Natural killer cell (primary cell): ENCODE measurements around the gene TRAF7. TPM values are rescaled to one million over a fixed set of nuclear protein-coding genes. Genes with fewer than 3 reads are reported as not detected.
A peak's percentile ranks its signal among the peaks of the same experiment; 100 is the strongest.

Source experiments
- ATAC-seq, 3 donors: fragments of 150-1000 bp in 2 of 3; fragments of 200-7000 bp in 1 of 3; cut with Tn5 transposase; 1 replicate in 1 of 3; 2 replicates in 2 of 3; pipeline ENCODE4 v1.10.0; 2021; ENCODE audit warnings: mild to moderate bottlenecking in 2 of 3, moderate library complexity in 2 of 3
- DNase-seq, 2 donors: peaks; one replicate each; pipeline versions ENCODE4 v3.0.0 to v3.0.0-alpha.2; 2013 to 2021; ENCODE audit warnings: mixed read lengths in 1 of 2
- H3K27ac ChIP-seq: one replicate; pipeline ENCODE4 v1.5.1; 2013; ENCODE audit warnings: mild to moderate bottlenecking, low read length
- H3K27me3 ChIP-seq: one replicate; pipeline ENCODE4 v1.6.1; 2013; ENCODE audit warnings: low read length; ENCODE audit not compliant: control insufficient read depth, insufficient read depth
- H3K36me3 ChIP-seq: one replicate; pipeline ENCODE4 v1.6.1; 2013; ENCODE audit warnings: low read length; ENCODE audit not compliant: control insufficient read depth, insufficient read depth
- H3K4me1 ChIP-seq: one replicate; pipeline ENCODE4 v1.6.1; 2013; ENCODE audit warnings: low read length; ENCODE audit not compliant: control insufficient read depth, insufficient read depth
- H3K4me3 ChIP-seq: one replicate; pipeline ENCODE4 v1.5.1; 2013; ENCODE audit warnings: low read length
- H3K9me3 ChIP-seq: one replicate; pipeline ENCODE4 v1.6.1; 2013; ENCODE audit warnings: low read length; ENCODE audit not compliant: control insufficient read depth, insufficient read depth
- H3K27ac Mint-ChIP-seq, 2 donors: one replicate each; pipeline ENCODE4 v1.8.0; 2022; ENCODE audit warnings: mild to moderate bottlenecking in 2 of 2, mixed read lengths in 2 of 2, moderate library complexity in 1 of 2
- H3K27me3 Mint-ChIP-seq, 2 donors: one replicate each; pipeline ENCODE4 v1.8.0; 2022; ENCODE audit warnings: low read depth in 2 of 2, mixed read lengths in 2 of 2
- H3K36me3 Mint-ChIP-seq: one replicate; pipeline ENCODE4 v1.8.0; 2022; ENCODE audit warnings: mixed read lengths
- H3K4me1 Mint-ChIP-seq, 2 donors: one replicate each; pipeline ENCODE4 v1.8.0; 2022; ENCODE audit warnings: mixed read lengths in 2 of 2
- H3K4me3 Mint-ChIP-seq: one replicate; pipeline ENCODE4 v1.8.0; 2022; ENCODE audit warnings: mild to moderate bottlenecking, moderate library complexity, mixed read lengths
- H3K9me3 Mint-ChIP-seq, 2 donors: one replicate each; pipeline ENCODE4 v1.8.0; 2022; ENCODE audit warnings: mixed read lengths in 2 of 2
- WGBS: methylation state at CpG from one replicate; pipeline ENCODE4 v1.1.7; 2013; ENCODE audit warnings: missing lambda C conversion rate; ENCODE audit not compliant: insufficient coverage; 5-methylcytosine and 5-hydroxymethylcytosine counted together
- intact Hi-C: fragments of 100-400 bp; cut with micrococcal nuclease; formaldehyde crosslinking; loops from one replicate; pipeline ENCODE4 v1.14.2; 2022
- total RNA-seq, 4 donors: library from RNA; stranded (reverse); fragments of 120-200 nt in 1 of 4; gene quantifications; one replicate each; pipeline versions ENCODE4 v1.2.3 to v1.2.4, GENCODE V29; 2013 to 2022
- TF ChIP-seq, protein P1 (sequence below): fragments of 200-600 bp; IDR thresholded peaks from one replicate; pipeline ENCODE4 v1.8.0; 2022; ENCODE audit warnings: antibody characterized with exemption

TRAF7 gene
- total RNA-seq, 3 donors from 2014 or later (not counting 1 experiment from before 2014, with no cell fraction given), result 29.3 to 39.1 (median 37.3) TPM

DNA sequence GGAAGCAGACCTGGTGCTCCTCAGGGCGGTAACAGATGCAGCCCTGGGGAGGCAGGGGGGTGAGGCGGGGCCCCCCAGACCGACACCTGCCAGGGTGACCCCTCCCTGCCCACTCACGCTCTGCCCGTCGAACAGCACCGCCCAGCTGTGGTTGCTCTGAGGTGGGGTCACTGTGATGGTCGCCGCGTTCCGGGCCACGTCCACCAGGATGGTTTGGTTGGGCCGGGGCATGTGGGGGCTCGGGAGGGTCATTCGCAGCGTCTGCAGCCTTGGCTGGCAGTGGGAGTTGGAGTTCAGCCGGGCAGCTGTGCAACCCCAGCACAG is 54.4 kb downstream of the TRAF7 start:
- Histone ChIP-seq H3K4me3 (no peak overlapping the region), H3K9me3 (no peaks in the 10 kb centered on the region), H3K27ac (no peak overlapping the region), H3K4me1 (peaks cover 34% of the 10 kb centered on the region), H3K27me3 (no peaks in the 10 kb centered on the region), H3K36me3 (peaks cover 31% of the 10 kb centered on the region)
- WGBS, result 95% methylated on average over 17 of the region's 17 CpGs
- Mint-ChIP-seq H3K4me3 (no peak overlapping the region), H3K36me3 (no peaks in the 10 kb centered on the region), H3K4me1 (peaks cover 13 to 31% of the 10 kb centered on the region in 2 donors), H3K27ac (no peak overlapping the region), H3K27me3 (no peaks in the 10 kb centered on the region), H3K9me3 (no peaks in the 10 kb centered on the region)
- intact Hi-C loops, result loop anchor here (10.0 kb wide), 1 partner anchor 55 kb away; the partner anchor contains the start of gene TRAF7
- TF ChIP-seq, protein P1, sequence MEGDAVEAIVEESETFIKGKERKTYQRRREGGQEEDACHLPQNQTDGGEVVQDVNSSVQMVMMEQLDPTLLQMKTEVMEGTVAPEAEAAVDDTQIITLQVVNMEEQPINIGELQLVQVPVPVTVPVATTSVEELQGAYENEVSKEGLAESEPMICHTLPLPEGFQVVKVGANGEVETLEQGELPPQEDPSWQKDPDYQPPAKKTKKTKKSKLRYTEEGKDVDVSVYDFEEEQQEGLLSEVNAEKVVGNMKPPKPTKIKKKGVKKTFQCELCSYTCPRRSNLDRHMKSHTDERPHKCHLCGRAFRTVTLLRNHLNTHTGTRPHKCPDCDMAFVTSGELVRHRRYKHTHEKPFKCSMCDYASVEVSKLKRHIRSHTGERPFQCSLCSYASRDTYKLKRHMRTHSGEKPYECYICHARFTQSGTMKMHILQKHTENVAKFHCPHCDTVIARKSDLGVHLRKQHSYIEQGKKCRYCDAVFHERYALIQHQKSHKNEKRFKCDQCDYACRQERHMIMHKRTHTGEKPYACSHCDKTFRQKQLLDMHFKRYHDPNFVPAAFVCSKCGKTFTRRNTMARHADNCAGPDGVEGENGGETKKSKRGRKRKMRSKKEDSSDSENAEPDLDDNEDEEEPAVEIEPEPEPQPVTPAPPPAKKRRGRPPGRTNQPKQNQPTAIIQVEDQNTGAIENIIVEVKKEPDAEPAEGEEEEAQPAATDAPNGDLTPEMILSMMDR, result no peak
- ATAC-seq, result no peak
- DNase-seq, result no peak

GRCh38 chr16:2210386-2211365 is 55.1 kb downstream of the TRAF7 start, which contains the start of gene BRICD5:
Gene BRICD5, minus strand, starts transcription at chr16:2210863. Its CDS starts 30 bp downstream, at chr16:2210833.
- no peak within 1 kb of the TSS for H3K27ac ChIP-seq
- no peaks in the 10 kb centered on the region for H3K27me3 Mint-ChIP-seq
- 84% methylated on average over 24 of the region's 24 CpGs for WGBS
- intact Hi-C loops, result loop anchor here (10.0 kb wide), 1 partner anchor 56 kb away; the partner anchor contains the start of gene TRAF7
- H3K27ac Mint-ChIP-seq, result no peak within 1 kb of the TSS
- H3K36me3 ChIP-seq, result peaks cover 31% of the 10 kb centered on the region
- peaks cover 13 to 31% of the 10 kb centered on the region in 2 donors for H3K4me1 Mint-ChIP-seq
- H3K4me3 ChIP-seq, result no peak within 1 kb of the TSS
- H3K9me3 ChIP-seq, result no peaks in the 10 kb centered on the region
- no peaks in the 10 kb centered on the region for H3K36me3 Mint-ChIP-seq
- H3K4me3 Mint-ChIP-seq, result no peak within 1 kb of the TSS
- no peaks in the 10 kb centered on the region for H3K27me3 ChIP-seq
- DNase-seq (no peak), ATAC-seq (no peak)
- TF ChIP-seq, protein P1, result no peak
- no peaks in the 10 kb centered on the region for H3K9me3 Mint-ChIP-seq
- peaks cover 38% of the 10 kb centered on the region for H3K4me1 ChIP-seq

DNA sequence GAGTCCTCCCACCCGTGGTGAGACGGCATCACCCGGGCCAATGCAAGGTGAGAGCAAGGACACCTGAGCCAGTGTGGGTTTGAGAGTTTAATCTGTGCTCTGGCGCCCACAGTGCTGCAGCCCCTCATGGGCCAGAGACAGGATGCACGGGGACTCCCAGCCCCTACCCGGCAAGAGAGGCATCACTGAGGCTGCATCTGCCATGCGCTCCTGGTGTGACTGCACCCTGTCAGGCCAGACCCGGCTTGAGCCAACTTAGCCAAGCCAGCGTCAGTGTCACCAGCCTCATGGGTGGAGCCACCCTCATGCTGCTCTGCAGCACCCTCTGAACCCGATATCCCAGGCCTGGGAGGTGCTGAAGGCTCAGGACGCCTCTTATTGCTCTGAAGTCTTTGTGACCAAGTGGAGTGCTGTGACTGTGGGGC is 56.4 kb downstream of the TRAF7 start:
- intact Hi-C loops, result loop anchor here (10.0 kb wide), 1 partner anchor 57 kb away; the partner anchor contains the start of gene TRAF7
- H3K27me3 Mint-ChIP-seq, result no peaks in the 10 kb centered on the region

More for the DNA sequence above, 56.4 kb downstream of the TRAF7 start:
- H3K4me3 Mint-ChIP-seq, result peak overlapping the region; percentile 65
- H3K27ac Mint-ChIP-seq, result no peak overlapping the region
- H3K4me1 Mint-ChIP-seq, result peaks cover 5 to 24% of the 10 kb centered on the region in 2 donors
- Histone ChIP-seq H3K36me3 (peaks cover 31% of the 10 kb centered on the region), H3K4me1 (peaks cover 31% of the 10 kb centered on the region), H3K27me3 (no peaks in the 10 kb centered on the region), H3K27ac (no peak overlapping the region), H3K9me3 (no peaks in the 10 kb centered on the region), H3K4me3 (no peak overlapping the region)
- no peaks in the 10 kb centered on the region for H3K9me3 Mint-ChIP-seq
- no peaks in the 10 kb centered on the region for H3K36me3 Mint-ChIP-seq
- WGBS, result 94% methylated on average over 11 of the region's 11 CpGs
- DNase-seq (no peak), ATAC-seq (no peak)
- TF ChIP-seq, protein P1, result no peak
